Measurements from ENCODE around the gene EXT2. TPM values are rescaled to one million over a fixed set of nuclear protein-coding genes. Genes with fewer than 3 reads are reported as not detected.

The EXT2 gene
- total and polyA plus RNA-seq, 10 of the 15 experiments (the other 5 are each of a cell fraction or from before 2014, with no cell fraction given), result 3.8 to 31.4 (median 17.9) TPM

DNA sequence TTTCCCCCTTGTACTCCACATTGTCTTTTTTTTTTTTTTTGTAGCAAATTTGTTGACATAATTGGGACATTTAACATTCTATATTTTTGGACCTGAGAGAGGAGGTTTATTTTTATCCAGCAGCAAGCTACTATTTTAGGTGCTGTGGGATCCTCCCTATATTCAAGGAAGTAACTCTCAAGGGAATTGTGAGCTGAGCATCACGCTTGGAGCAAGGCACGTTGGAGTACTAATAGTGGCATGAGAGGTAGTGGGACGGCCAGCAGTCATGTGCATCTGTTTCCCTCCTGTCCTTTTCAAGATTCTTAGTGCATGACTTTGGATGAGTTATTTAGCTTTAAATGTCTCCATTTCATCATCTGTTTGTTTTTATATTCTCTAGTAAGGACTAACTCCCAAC lies 52.3 kb downstream of the EXT2 start (continued):
- TF ChIP-seq, protein P1, sequence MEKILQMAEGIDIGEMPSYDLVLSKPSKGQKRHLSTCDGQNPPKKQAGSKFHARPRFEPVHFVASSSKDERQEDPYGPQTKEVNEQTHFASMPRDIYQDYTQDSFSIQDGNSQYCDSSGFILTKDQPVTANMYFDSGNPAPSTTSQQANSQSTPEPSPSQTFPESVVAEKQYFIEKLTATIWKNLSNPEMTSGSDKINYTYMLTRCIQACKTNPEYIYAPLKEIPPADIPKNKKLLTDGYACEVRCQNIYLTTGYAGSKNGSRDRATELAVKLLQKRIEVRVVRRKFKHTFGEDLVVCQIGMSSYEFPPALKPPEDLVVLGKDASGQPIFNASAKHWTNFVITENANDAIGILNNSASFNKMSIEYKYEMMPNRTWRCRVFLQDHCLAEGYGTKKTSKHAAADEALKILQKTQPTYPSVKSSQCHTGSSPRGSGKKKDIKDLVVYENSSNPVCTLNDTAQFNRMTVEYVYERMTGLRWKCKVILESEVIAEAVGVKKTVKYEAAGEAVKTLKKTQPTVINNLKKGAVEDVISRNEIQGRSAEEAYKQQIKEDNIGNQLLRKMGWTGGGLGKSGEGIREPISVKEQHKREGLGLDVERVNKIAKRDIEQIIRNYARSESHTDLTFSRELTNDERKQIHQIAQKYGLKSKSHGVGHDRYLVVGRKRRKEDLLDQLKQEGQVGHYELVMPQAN (conservative IDR thresholded peaks at IDR 0.05), result no peak
- no peak for TF ChIP-seq NBN (IDR thresholded peaks at IDR 0.05)
- TF ChIP-seq NFXL1 (IDR thresholded peaks at IDR 0.05; ENCODE audit: borderline replicate concordance), result no peak
- TF ChIP-seq, protein P2, sequence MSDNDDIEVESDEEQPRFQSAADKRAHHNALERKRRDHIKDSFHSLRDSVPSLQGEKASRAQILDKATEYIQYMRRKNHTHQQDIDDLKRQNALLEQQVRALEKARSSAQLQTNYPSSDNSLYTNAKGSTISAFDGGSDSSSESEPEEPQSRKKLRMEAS (IDR thresholded peaks at IDR 0.05; ENCODE audit: low read depth, low read length), result no peak
- TF ChIP-seq ZNF274 (IDR thresholded peaks at IDR 0.05; ENCODE audit: insufficient read depth, insufficient read length), result no peak
- TF ChIP-seq, protein P3, sequence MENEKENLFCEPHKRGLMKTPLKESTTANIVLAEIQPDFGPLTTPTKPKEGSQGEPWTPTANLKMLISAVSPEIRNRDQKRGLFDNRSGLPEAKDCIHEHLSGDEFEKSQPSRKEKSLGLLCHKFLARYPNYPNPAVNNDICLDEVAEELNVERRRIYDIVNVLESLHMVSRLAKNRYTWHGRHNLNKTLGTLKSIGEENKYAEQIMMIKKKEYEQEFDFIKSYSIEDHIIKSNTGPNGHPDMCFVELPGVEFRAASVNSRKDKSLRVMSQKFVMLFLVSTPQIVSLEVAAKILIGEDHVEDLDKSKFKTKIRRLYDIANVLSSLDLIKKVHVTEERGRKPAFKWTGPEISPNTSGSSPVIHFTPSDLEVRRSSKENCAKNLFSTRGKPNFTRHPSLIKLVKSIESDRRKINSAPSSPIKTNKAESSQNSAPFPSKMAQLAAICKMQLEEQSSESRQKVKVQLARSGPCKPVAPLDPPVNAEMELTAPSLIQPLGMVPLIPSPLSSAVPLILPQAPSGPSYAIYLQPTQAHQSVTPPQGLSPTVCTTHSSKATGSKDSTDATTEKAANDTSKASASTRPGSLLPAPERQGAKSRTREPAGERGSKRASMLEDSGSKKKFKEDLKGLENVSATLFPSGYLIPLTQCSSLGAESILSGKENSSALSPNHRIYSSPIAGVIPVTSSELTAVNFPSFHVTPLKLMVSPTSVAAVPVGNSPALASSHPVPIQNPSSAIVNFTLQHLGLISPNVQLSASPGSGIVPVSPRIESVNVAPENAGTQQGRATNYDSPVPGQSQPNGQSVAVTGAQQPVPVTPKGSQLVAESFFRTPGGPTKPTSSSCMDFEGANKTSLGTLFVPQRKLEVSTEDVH (IDR thresholded peaks at IDR 0.05; ENCODE audit: low read depth, partially characterized antibody), result no peak

DNA sequence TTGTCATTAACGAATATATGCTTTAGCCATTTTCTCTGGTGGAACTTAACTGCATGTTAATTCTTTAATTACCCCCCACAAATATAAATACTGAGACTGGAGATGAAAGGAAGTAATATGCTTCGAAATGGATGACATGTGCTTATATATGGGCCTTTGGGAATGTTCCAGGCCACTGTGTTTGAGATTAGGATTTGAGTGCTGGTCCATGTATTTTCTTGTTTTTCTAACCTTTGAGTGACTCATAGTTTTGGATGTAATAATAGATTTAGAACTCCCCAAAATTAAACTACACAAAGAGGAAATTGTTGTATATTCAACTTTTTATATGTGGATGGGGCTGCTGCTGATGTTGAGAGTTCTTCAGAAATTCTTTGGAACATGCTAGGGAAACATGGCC lies 54.2 kb downstream of the EXT2 start:
- POLR2A ChIA-PET, result no interaction called here
- SMC1A ChIA-PET (ENCODE audit: uncharacterized antibody, unreplicated experiment), result no interaction called here
- CTCF ChIA-PET, result no interaction called here
- Histone ChIP-seq H3K4me2 (ENCODE audit: control insufficient read depth, insufficient read depth) (no peak overlapping the region), H3K79me2 (ENCODE audit: control insufficient read depth, insufficient read depth, low read length) (no peaks in the 10 kb centered on the region), H4K20me1 (ENCODE audit: control insufficient read depth, insufficient read depth) (no peaks in the 10 kb centered on the region), H3K4me1 (ENCODE audit: control insufficient read depth, insufficient read depth, low read length) (no peaks in the 10 kb centered on the region), H3K27ac (ENCODE audit: control insufficient read depth, insufficient read depth) (no peak overlapping the region), H3K36me3 (ENCODE audit: control insufficient read depth in 2 of 2, insufficient read depth in 2 of 2, low read length in 1 of 2) (no peaks in the 10 kb centered on the region; a peak in 1 of 4 replicates), H3K27me3 (replicated peaks in 1 of 2; ENCODE audit: control insufficient read depth in 2 of 2, insufficient read depth in 2 of 2, low read length in 1 of 2) (no peaks in the 10 kb centered on the region), H3K9me3 (replicated peaks; ENCODE audit: control insufficient read depth, insufficient read depth, low read length) (no peaks in the 10 kb centered on the region; the same call in 2 of the 3 replicates), H3K9ac (ENCODE audit: control insufficient read depth, insufficient read depth, low read length) (no peak overlapping the region), H2AFZ (ENCODE audit: control insufficient read depth, low read depth, low read length) (no peak overlapping the region), H3K4me3 (no peak overlapping the region)
- no peak for DNase-seq (ENCODE audit: low read depth, low spot score)
- FAIRE-seq, result no peak
- BruUV-seq (replicated peaks), result no TSS peak
- ATAC-seq, result no peak
- RAD21 ChIA-PET (ENCODE audit: unreplicated experiment), result interaction anchor here (1.2 kb wide), 1 partner anchor 11 kb away, joined by 3 read pairs; no protein-coding TSS in a partner anchor
- WGBS (ENCODE audit: insufficient coverage, insufficient replicate concordance, low lambda C conversion rate, missing lambda C conversion rate), result 65% methylated on average over 2 of the region's 2 CpGs
- intact Hi-C loops (cut with micrococcal nuclease; ENCODE audit: unreplicated experiment) (no loop called here), in situ Hi-C loops (cut with MboI) (no loop called here)
- TF ChIP-seq ZNF207 (IDR thresholded peaks at IDR 0.05; ENCODE audit: borderline replicate concordance) (no peak), ZSCAN29 (IDR thresholded peaks at IDR 0.05) (no peak), EP300 (IDR thresholded peaks at IDR 0.05; ENCODE audit: borderline replicate concordance in 1 of 2, control insufficient read depth in 1 of 2, low read depth in 2 of 2, low read length in 2 of 2) (no peak), ZNF622 (IDR thresholded peaks at IDR 0.05) (no peak), TCF3 (IDR thresholded peaks at IDR 0.05; ENCODE audit: borderline replicate concordance, insufficient read depth, low read depth, low read length) (no peak), FOXK2 (IDR thresholded peaks at IDR 0.05) (no peak), SUPT20H (IDR thresholded peaks at IDR 0.05; ENCODE audit: borderline replicate concordance, control insufficient read depth, low read depth, low read length) (no peak), JUNB (IDR thresholded peaks at IDR 0.05) (no peak)
- TF ChIP-seq, protein P4, sequence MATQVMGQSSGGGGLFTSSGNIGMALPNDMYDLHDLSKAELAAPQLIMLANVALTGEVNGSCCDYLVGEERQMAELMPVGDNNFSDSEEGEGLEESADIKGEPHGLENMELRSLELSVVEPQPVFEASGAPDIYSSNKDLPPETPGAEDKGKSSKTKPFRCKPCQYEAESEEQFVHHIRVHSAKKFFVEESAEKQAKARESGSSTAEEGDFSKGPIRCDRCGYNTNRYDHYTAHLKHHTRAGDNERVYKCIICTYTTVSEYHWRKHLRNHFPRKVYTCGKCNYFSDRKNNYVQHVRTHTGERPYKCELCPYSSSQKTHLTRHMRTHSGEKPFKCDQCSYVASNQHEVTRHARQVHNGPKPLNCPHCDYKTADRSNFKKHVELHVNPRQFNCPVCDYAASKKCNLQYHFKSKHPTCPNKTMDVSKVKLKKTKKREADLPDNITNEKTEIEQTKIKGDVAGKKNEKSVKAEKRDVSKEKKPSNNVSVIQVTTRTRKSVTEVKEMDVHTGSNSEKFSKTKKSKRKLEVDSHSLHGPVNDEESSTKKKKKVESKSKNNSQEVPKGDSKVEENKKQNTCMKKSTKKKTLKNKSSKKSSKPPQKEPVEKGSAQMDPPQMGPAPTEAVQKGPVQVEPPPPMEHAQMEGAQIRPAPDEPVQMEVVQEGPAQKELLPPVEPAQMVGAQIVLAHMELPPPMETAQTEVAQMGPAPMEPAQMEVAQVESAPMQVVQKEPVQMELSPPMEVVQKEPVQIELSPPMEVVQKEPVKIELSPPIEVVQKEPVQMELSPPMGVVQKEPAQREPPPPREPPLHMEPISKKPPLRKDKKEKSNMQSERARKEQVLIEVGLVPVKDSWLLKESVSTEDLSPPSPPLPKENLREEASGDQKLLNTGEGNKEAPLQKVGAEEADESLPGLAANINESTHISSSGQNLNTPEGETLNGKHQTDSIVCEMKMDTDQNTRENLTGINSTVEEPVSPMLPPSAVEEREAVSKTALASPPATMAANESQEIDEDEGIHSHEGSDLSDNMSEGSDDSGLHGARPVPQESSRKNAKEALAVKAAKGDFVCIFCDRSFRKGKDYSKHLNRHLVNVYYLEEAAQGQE (IDR thresholded peaks at IDR 0.05; ENCODE audit: low read depth, low read length), result no peak

Data from GM12878 (cell line).